ENCODE results near the gene SRRM2. TPM values are rescaled to one million over a fixed set of nuclear protein-coding genes. Genes with fewer than 3 reads are reported as not detected.

The SRRM2 gene
- total RNA-seq, 1 donor from 2014 or later: 505 TPM

- DNase-seq (ENCODE audit: low spot score): no peak
Measured at GRCh38 chr16:2775765-2776499, 23.5 kb downstream of the SRRM2 start.

- DNase-seq (ENCODE audit: low spot score): no peak
Measured at GRCh38 chr16:2776500-2777139, 24.2 kb downstream of the SRRM2 start.

- DNase-seq (ENCODE audit: low spot score): peak; percentile 97
Measured at GRCh38 chr16:2777231-2777902, 24.9 kb downstream of the SRRM2 start, which contains the start of gene ELOB. TSS of gene ELOB (minus strand) at chr16:2777280. CDS start at chr16:2777239, 41 bp downstream.

- DNase-seq (ENCODE audit: low spot score): peak; percentile 88
Measured at GRCh38 chr16:2777903-2778629, 25.6 kb downstream of the SRRM2 start.

GRCh38 chr16:2778630-2778958 is 26.2 kb downstream of the SRRM2 start:
- DNase-seq (ENCODE audit: low spot score): peak; percentile 67

- DNase-seq (ENCODE audit: low spot score): peak; percentile 83
Measured at GRCh38 chr16:2779151-2779920, 26.9 kb downstream of the SRRM2 start.

- DNase-seq (ENCODE audit: low spot score): peak; percentile 30
Measured at GRCh38 chr16:2779978-2780898, 27.8 kb downstream of the SRRM2 start.

- DNase-seq (ENCODE audit: low spot score): peak; percentile 77
Measured at GRCh38 chr16:2782583-2783351, 30.3 kb downstream of the SRRM2 start.

- peak; percentile 71 for DNase-seq (ENCODE audit: low spot score)
Measured at GRCh38 chr16:2783581-2784357, 31.3 kb downstream of the SRRM2 start.

GRCh38 chr16:2784358-2785100 is 32.1 kb downstream of the SRRM2 start:
- DNase-seq (ENCODE audit: low spot score): peak; percentile 60

GRCh38 chr16:2785101-2785991 is 32.9 kb downstream of the SRRM2 start:
- DNase-seq (ENCODE audit: low spot score): peak; percentile 86

- DNase-seq (ENCODE audit: low spot score): no peak
Measured at GRCh38 chr16:2786061-2786825, 33.8 kb downstream of the SRRM2 start.

GRCh38 chr16:2786826-2787151 is 34.4 kb downstream of the SRRM2 start:
- DNase-seq (ENCODE audit: low spot score): no peak

GRCh38 chr16:2787406-2787805 is 35.0 kb downstream of the SRRM2 start, which contains the start of gene PRSS33:
TSS of gene PRSS33 (minus strand) at chr16:2787560. CDS start at chr16:2786547, 1,013 bp downstream.
- DNase-seq (ENCODE audit: low spot score): no peak

- no peak for DNase-seq (ENCODE audit: low spot score)
Measured at GRCh38 chr16:2787961-2788360, 35.5 kb downstream of the SRRM2 start.

GRCh38 chr16:2790631-2791030 is 38.2 kb downstream of the SRRM2 start:
- DNase-seq (ENCODE audit: low spot score): no peak

All from mesenteric fat pad (tissue), 1 donor.